AG10803 (cell line): Measurements from ENCODE around the gene TRIM59.

Experiments
- DNase-seq: peaks from one replicate; pipeline ENCODE4 v3.0.0; 2010; ENCODE audit warnings: low read depth
- H3K4me3 ChIP-seq: 2 replicates; pipeline ENCODE4 v1.5.1; 2011; ENCODE audit warnings: mild to moderate bottlenecking, low read length, control low read depth
- TF ChIP-seq, protein P1 (sequence below): conservative IDR thresholded peaks from 2 replicates; pipeline ENCODE4 v1.5.1; 2011; ENCODE audit warnings: mild to moderate bottlenecking, low read length, control low read depth, inconsistent platforms

Gene TRIM59

DNA sequence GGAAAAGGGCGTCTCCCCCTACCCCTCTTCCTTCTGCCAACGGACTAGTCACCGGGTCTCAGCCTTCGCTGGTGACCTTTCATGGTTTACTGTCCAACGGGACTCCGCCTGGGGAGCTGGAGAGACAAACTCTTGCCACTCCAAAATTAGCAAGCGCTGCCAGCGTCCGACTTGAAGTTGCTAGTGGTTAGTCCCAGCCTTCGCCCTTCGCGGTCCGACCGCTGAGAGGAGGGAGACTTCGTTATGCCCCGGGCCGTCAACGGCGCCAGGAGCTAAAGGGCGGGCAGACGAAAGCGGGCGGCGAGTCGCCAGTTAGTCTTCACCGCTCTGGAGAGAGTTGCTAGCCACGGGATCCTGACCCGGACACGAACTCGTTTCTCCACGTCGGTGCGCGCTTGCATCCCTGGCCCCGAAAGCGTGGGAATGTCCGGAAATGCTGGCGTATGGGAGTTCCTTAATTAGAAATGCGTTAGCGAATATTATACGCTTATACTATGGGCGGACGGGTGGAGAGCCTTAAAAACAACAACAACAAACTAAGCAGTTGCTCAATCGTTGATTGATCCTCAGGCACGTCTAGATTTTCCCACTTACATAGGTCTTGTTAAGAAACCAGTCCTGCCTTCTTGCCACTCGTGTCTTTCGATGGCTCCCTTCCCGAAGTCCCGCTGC, 49.4 kb downstream of the TRIM59 start:
- peak; percentile 59 for DNase-seq
- peak overlapping the region; percentile 81 for H3K4me3 ChIP-seq
- TF ChIP-seq, protein P1, sequence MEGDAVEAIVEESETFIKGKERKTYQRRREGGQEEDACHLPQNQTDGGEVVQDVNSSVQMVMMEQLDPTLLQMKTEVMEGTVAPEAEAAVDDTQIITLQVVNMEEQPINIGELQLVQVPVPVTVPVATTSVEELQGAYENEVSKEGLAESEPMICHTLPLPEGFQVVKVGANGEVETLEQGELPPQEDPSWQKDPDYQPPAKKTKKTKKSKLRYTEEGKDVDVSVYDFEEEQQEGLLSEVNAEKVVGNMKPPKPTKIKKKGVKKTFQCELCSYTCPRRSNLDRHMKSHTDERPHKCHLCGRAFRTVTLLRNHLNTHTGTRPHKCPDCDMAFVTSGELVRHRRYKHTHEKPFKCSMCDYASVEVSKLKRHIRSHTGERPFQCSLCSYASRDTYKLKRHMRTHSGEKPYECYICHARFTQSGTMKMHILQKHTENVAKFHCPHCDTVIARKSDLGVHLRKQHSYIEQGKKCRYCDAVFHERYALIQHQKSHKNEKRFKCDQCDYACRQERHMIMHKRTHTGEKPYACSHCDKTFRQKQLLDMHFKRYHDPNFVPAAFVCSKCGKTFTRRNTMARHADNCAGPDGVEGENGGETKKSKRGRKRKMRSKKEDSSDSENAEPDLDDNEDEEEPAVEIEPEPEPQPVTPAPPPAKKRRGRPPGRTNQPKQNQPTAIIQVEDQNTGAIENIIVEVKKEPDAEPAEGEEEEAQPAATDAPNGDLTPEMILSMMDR, result no peak

DNA sequence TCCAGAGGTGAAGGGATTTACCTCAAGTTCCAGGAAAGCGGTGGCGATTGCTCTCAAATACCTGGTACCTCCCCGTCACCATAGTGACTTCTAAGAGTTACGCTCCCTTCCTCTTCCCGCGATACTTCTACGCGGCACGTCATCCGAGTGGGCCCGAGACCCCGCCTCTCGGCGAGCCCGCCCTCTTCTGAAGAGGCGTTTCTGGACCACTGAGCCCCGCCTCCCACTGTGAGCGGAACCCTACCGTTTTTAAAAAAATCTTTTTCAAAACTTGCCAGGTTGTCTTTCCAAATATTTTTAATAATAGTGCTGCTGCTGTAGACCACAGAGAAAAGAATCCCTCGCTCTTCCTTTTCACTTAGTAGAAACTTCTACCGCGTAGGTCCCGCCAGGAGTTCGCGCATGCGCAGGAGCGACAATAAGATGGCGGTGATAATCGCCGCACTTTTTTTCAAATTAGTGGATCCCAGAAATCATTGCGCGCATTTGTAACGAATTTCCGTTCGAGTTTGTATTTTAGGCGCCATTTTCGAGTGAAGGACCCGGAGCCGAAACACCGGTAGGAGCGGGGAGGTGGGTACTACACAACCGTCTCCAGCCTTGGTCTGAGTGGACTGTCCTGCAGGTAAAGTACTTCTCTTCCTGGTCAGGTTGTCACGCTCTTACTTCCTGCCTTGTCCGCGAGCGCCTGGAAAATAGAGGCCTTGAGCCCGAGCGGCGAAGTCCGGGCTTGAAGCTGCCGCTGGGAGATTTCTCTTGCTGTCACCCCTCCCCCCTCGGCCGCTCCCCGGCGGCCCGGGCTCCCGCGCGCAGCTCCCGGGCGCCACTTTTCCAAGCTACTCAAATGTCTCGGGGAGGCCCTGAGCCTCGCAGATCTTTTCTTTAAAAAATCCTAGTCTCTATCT, 50.2 kb downstream of the TRIM59 start, which contains the start of the genes IFT80 and SMC4:
IFT80 (minus strand) TSS at position 101 of the 905 bp plus-strand sequence. CDS start 14,625 bp downstream, outside the sequence.
SMC4 (plus strand) TSS at position 526 of the 905 bp plus-strand sequence. CDS start 1,177 bp downstream, outside the sequence.
- peak; percentile 96 for DNase-seq
- TF ChIP-seq, protein P1, result no peak
- H3K4me3 ChIP-seq, result peak within 1 kb of the TSS; percentile 81

DNA sequence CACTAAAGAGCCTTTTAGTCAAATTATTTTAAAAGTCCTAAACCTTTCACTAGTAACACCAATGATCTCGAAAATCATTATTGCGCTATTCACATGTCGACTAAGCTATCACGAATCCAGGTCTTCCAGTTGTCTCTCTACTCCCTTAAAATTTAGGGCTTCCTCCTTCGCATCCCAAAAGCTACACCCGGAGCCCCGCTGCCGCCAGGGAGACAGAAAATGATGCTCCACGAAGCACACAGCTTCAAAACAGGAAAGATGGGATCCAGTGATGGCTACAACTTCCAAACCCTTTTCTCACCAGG, 50.8 kb downstream of the TRIM59 start:
- H3K4me3 ChIP-seq, result peak overlapping the region; percentile 81
- DNase-seq, result no peak
- TF ChIP-seq, protein P1, result peak; percentile 30

DNA sequence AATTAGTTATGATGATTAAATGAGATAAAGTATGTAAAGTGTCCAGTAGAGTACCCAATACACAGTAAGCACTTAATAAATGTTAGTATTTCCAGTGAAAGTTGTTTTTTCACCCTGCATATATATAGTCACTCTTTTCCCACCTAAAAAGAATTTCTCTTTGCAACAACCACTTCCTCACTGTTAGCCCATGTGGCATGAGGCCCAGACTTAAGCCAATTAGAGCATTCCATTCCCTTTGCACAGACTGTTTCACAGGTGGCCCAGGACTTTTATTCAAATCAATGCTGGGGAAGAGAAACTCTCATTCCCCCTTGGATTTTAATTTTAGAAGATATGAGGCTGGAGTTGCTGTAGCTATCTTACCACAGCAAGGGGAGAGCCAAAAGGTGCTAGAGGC, 54.3 kb downstream of the TRIM59 start:
- DNase-seq, result peak; percentile 88

DNA sequence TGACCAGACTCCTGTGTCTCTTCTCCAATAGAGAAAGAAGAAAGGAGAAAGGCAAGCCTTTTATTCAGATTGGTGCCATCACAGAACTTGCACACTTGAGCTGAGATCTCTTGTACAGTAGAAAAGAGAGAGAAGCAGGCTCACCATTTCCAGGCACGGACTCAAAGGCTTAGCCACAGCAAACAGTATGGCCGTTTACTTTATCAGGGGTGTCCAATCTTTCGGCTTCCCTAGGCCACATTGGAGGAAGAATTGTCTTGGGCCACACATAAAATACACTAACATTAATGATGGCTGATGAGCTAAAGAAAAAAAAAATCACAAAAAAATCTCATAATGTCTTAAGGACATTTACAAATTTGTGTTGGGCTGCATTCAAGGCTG, 55.6 kb downstream of the TRIM59 start:
- DNase-seq, result no peak
- TF ChIP-seq, protein P1, result no peak
- H3K4me3 ChIP-seq, result no peak overlapping the region

More for the DNA sequence above, 54.3 kb downstream of the TRIM59 start:
- H3K4me3 ChIP-seq, result no peak overlapping the region
- TF ChIP-seq, protein P1, result no peak

DNA sequence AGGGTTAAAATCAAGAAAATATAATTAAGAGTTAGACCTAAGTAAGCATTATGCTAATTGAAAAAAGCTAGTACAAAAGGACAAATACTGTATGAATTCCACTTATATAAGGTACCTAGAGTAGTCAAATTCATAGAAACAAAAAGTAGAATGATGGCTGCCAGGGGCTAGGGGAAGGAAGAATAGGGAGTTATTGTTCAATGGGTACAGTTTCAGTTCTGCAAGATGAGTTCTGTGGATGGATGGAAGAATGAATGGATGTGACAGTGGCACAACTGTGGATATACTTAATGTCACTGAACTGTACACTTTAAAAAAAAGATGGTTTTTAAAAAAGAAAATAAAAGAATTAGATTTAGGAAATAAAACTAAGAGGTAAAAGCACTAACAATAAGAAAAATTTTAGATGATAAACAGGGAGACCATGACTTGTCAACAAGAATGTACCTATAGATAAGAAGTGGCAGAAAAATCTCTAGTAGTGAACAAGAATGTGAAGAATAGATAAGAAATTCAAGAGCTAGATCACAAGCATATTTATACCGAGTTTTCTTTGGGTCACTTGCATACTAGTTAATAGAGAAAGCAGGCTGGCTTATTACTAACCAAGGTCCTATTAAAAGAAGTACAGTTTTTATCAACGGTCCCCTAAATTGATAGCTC, 56.1 kb downstream of the TRIM59 start:
- TF ChIP-seq, protein P1, result no peak
- H3K4me3 ChIP-seq, result no peak overlapping the region
- DNase-seq, result no peak
